K562 (cell line): ENCODE data around the gene LMNA. TPM values are rescaled to one million over a fixed set of nuclear protein-coding genes. Genes with fewer than 3 reads are reported as not detected.

Experiments used
- GTF2F1 ChIP-seq: IDR thresholded peaks from 2 replicates; pipeline ENCODE4 v1.6.1; 2011; ENCODE audit warnings: low read depth, low read length, improper control_type of control experiment
- HMGXB4 ChIP-seq: sonication (generic); formaldehyde crosslinking; IDR thresholded peaks from 2 replicates; pipeline ENCODE4 v1.8.1; 2023; ENCODE audit warnings: mild to moderate bottlenecking, missing genetic modification reagents
- KDM1A ChIP-seq, 2 experiments: fragments of 450-650 bp; IDR thresholded peaks; 2 replicates each; pipeline ENCODE4 v1.6.1; 2016; ENCODE audit warnings: mild to moderate bottlenecking in 2 of 2
- RBM22 ChIP-seq: fragments of 200-400 bp; formaldehyde crosslinking; IDR thresholded peaks from 2 replicates; pipeline ENCODE4 v1.6.1; 2018; ENCODE audit warnings: low read length, low read depth; ENCODE audit not compliant: poor library complexity, severe bottlenecking
- SRSF7 ChIP-seq: fragments of 200-400 bp; formaldehyde crosslinking; optimal IDR thresholded peaks from 2 replicates; pipeline ENCODE3; 2017; ENCODE audit warnings: mild to moderate bottlenecking, low read depth, low read length
- ZBTB33 ChIP-seq: sonication (generic); formaldehyde crosslinking; IDR thresholded peaks from 2 replicates; pipeline ENCODE4 v1.8.1; 2023; ENCODE audit warnings: mild to moderate bottlenecking, missing genetic modification reagents
- ZNF318 ChIP-seq, 2 experiments: fragments of 450-650 bp; IDR thresholded peaks; 2 replicates each; pipeline ENCODE4 v1.6.1; 2016; ENCODE audit warnings: mild to moderate bottlenecking in 2 of 2, borderline replicate concordance in 1 of 2, low read depth in 1 of 2, moderate library complexity in 1 of 2
- ZNF518B ChIP-seq: fragments of 250-450 bp; sonication (Bioruptor Pico); IDR thresholded peaks from 2 replicates; pipeline ENCODE4 v1.5.0; 2021; ENCODE audit warnings: mild to moderate bottlenecking, moderate library complexity
- polyA plus RNA-seq, 8 experiments: library from polyadenylated mRNA; depleted of rRNA in 4 of 8; stranded (reverse) in 5 of 8; unstranded in 3 of 8; fragments of >200 nt; fragmentation: Nextera tagmentation in 2 of 8; fragmentation: Illumina TruSeq in 1 of 8; extraction: Ambion mirVana in 2 of 8; extraction: Trizol in 1 of 8; gene quantifications; 2 replicates each; pipeline versions ENCODE4 v1.2.1 to v1.2.3, GENCODE V29; 2011 to 2014; ENCODE audit warnings: inconsistent platforms in 1 of 8, missing spikeins in 1 of 8
- total RNA-seq, 7 experiments: library from RNA; depleted of rRNA in 6 of 7; stranded (reverse); fragments of >200 nt in 6 of 7; fragmentation: Illumina TruSeq in 2 of 7; extraction: Trizol in 2 of 7; gene quantifications; 2 replicates each; pipeline versions ENCODE4 v1.2.1 to v1.2.3, GENCODE V29; 2011 to 2021; ENCODE audit warnings: low replicate concordance in 1 of 7
- TF ChIP-seq, protein P1 (sequence below), 2 experiments: fragments of 200-800 bp in 1 of 2; sonication (Bioruptor generic) in 1 of 2; sonication (generic) in 1 of 2; formaldehyde crosslinking in 1 of 2; IDR thresholded peaks in 1 of 2; conservative IDR thresholded peaks in 1 of 2; 2 replicates each; pipeline versions ENCODE4 v1.5.0 to v1.6.1; 2016 to 2020; ENCODE audit warnings: missing compliant biosample characterization in 1 of 2, missing genetic modification characterization in 1 of 2, missing genetic modification reagents in 1 of 2

Gene LMNA
- total and polyA plus RNA-seq, 9 of the 15 experiments (the other 6 are each of a cell fraction or from before 2014, with no cell fraction given), result 1.00 to 347 (median 88.2) TPM

GRCh38 chr1:156138458-156138867 lies 24.0 kb downstream of the LMNA start (continued):
- TF ChIP-seq ZBTB33 (CRISPR knock-in tag) (0 out of 2 replicates have a peak, but pooled peaks have one; percentile 22), ZNF318 (IDR thresholded peaks at IDR 0.05; ENCODE audit: borderline replicate concordance in 1 of 2, low read depth in 1 of 2) (no peak), ZNF518B (no peak), KDM1A (IDR thresholded peaks at IDR 0.05) (no peak), SRSF7 (no peak), GTF2F1 (no peak), RBM22 (peak; percentile 46), HMGXB4 (no peak)
- TF ChIP-seq, protein P1, sequence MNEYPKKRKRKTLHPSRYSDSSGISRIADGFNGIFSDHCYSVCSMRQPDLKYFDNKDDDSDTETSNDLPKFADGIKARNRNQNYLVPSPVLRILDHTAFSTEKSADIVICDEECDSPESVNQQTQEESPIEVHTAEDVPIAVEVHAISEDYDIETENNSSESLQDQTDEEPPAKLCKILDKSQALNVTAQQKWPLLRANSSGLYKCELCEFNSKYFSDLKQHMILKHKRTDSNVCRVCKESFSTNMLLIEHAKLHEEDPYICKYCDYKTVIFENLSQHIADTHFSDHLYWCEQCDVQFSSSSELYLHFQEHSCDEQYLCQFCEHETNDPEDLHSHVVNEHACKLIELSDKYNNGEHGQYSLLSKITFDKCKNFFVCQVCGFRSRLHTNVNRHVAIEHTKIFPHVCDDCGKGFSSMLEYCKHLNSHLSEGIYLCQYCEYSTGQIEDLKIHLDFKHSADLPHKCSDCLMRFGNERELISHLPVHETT (CRISPR knock-in tag; conservative IDR thresholded peaks at IDR 0.05 in 1 of 2, IDR thresholded peaks at IDR 0.05 in 1 of 2), result no peak
